ENCODE measurements around the gene TEKT1. TPM values are rescaled to one million over a fixed set of nuclear protein-coding genes. Genes with fewer than 3 reads are reported as not detected.
A peak's percentile ranks its signal among the peaks of the same experiment; 100 is the strongest.
"Not testable (repeated sequence)": the region's sequence is repeated elsewhere in the genome, so short reads cannot be mapped to it uniquely, and the experiment has no call there.

Gene TEKT1
- total and polyA plus RNA-seq, 8 donors, result 0.55 to 2.2 TPM; not detected in 6

DNA sequence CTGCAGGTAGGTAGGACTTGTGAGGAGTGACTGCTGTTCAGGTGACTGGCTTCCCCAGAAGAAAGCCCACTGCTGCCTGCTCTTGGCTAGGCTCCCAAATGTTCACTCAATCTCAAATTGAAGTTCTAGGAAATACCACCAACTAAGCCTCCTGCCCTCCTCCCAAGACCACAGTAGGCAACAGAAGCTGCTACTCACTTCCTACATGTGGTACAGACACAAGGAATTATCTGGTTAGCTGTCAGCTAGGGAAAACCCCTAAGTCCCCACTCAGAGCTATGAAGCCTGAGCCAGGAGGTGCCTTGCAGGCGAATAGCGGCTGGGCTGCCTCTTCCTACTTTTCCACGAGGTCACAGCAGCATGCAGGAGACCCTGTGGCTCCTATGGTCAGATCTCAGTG is 50.6 kb downstream of the TEKT1 start:
- Histone ChIP-seq H3K27ac (no peak overlapping the region), H3K36me3 (no peaks in the 10 kb centered on the region), H3K4me3 (no peak overlapping the region), H3K4me1 (peaks cover 0 to 5% (median 2%) of the 10 kb centered on the region in 4 donors), H3K27me3 (peaks cover 6 to 50% (median 7%) of the 10 kb centered on the region in 3 donors), H3K9me3 (peaks cover 0 to 15% (median 12%) of the 10 kb centered on the region in 4 donors)
- TF ChIP-seq EP300 (IDR thresholded peaks at IDR 0.05) (no peak), POLR2AphosphoS5 (IDR thresholded peaks at IDR 0.05) (no peak), POLR2A (IDR thresholded peaks at IDR 0.05) (no peak)
- TF ChIP-seq, protein P1, sequence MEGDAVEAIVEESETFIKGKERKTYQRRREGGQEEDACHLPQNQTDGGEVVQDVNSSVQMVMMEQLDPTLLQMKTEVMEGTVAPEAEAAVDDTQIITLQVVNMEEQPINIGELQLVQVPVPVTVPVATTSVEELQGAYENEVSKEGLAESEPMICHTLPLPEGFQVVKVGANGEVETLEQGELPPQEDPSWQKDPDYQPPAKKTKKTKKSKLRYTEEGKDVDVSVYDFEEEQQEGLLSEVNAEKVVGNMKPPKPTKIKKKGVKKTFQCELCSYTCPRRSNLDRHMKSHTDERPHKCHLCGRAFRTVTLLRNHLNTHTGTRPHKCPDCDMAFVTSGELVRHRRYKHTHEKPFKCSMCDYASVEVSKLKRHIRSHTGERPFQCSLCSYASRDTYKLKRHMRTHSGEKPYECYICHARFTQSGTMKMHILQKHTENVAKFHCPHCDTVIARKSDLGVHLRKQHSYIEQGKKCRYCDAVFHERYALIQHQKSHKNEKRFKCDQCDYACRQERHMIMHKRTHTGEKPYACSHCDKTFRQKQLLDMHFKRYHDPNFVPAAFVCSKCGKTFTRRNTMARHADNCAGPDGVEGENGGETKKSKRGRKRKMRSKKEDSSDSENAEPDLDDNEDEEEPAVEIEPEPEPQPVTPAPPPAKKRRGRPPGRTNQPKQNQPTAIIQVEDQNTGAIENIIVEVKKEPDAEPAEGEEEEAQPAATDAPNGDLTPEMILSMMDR (IDR thresholded peaks at IDR 0.05), result no peak
- intact Hi-C loops (cut with DNase I; ENCODE audit: low total_unique reads), result no loop called here
- no peak for DNase-seq
- WGBS, 5 donors, result 46 to 66% (median 57%) methylated on average over 3 of the region's 3 CpGs

DNA sequence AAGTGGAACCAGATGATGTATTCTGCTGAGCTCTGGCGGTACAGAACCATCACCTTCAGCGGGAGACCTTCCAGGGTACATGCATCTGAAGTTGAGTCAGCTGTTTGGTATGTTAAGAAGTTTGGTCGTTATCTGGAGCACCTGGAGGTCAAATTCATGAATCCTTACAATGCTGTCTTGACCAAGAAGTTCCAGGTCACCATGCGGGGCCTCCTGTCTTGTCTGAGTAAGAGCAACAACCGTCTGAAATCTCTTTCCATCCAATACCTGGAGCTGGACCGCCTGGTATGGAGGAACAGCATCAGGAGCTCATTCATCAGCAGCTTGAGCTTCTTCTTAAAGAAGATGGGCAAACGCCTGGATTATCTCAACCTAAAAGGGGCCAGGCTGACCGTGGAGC is 51.5 kb downstream of the TEKT1 start:
- TF ChIP-seq, protein P1 (IDR thresholded peaks at IDR 0.05), result no peak
- DNase-seq, result no peak
- Histone ChIP-seq H3K4me1 (peaks cover 0 to 9% (median 3%) of the 10 kb centered on the region in 4 donors), H3K27me3 (peaks cover 8 to 59% (median 11%) of the 10 kb centered on the region in 3 donors), H3K36me3 (no peaks in the 10 kb centered on the region), H3K4me3 (no peak overlapping the region), H3K27ac (no peak overlapping the region), H3K9me3 (peaks cover 0 to 19% (median 18%) of the 10 kb centered on the region in 4 donors)
- intact Hi-C loops (cut with DNase I; ENCODE audit: low total_unique reads), result no loop called here
- 76 to 83% (median 78%) methylated on average over 8 of the region's 8 CpGs for WGBS, 5 donors

DNA sequence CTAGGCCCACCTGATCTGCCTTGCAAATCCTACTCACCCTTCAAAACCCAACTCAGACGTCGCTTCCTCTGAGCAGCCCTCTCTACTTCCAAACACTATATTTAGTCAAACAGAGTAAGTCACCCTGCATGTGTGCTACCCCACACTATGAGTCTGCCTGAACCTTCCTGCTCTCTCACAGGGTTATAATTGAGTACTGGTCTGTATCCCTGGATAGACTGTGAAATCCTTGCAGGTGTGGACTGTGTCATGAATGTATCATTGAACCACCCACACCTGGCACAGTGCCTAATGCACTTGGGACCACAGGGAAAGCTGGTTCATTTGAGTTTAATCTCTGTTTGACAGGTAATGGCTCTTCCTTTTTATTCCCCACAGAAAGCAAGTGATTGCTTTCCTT is 52.1 kb downstream of the TEKT1 start:
- 56 to 78% (median 62%) methylated on average over 2 of the region's 2 CpGs for WGBS, 5 donors
- intact Hi-C loops (cut with DNase I; ENCODE audit: low total_unique reads), result no loop called here
- Histone ChIP-seq H3K27ac (no peak overlapping the region), H3K4me1 (peaks cover 0 to 9% (median 3%) of the 10 kb centered on the region in 4 donors), H3K9me3 (peaks cover 0 to 24% (median 21%) of the 10 kb centered on the region in 4 donors), H3K4me3 (no peak overlapping the region), H3K36me3 (peaks cover 0 to 2% (median 0%) of the 10 kb centered on the region in 4 donors), H3K27me3 (peaks cover 8 to 63% (median 11%) of the 10 kb centered on the region in 3 donors)
- TF ChIP-seq EP300 (IDR thresholded peaks at IDR 0.05), result no peak
- no peak for DNase-seq

DNA sequence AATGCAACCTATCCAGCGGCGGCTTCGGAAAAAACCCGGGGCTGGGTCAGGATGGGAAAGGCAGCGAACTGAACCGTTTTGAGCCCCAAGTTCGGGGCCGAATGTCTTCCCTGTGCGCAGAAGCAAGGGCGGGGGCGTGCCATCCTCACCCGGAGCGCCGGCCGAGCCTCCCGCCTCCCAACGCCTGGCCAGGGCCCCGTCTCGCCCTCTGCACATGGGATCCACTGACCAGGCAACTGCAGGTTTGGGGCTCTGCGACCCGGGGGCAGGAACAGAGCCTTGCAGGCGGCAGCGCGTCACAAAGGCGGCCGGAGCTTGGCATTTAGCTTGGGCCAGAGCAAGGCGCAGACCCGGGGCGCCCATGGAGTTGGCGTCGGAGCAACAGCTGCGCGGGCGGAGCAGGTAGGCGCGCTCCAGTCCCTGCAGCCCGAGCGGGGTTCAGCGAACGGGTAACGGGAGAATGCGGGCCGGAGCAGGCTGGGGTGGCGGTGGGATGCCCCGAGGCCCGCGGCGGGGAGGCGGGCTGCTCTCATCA is 55.6 kb downstream of the TEKT1 start, which contains the start of gene FBXO39:
TSS of gene FBXO39 (plus strand) at position 345 of the 535 bp plus-strand sequence. CDS start 3,654 bp downstream, outside the sequence.
- peaks cover 5 to 44% (median 39%) of the 10 kb centered on the region in 4 donors for H3K9me3 ChIP-seq
- intact Hi-C loops (cut with DNase I; ENCODE audit: low total_unique reads), result no loop called here
- DNase-seq, result no peak
- H3K4me3 ChIP-seq, result peak within 1 kb of the TSS in 1 of 4 donors; percentile 15
- 4 to 10% (median 7%) methylated on average over 15 to 49 of the region's 49 CpGs for WGBS, 5 donors
- peaks cover 8 to 59% (median 11%) of the 10 kb centered on the region in 3 donors for H3K27me3 ChIP-seq
- H3K4me1 ChIP-seq, result peaks cover 0 to 9% (median 3%) of the 10 kb centered on the region in 4 donors
- TF ChIP-seq, protein P1 (IDR thresholded peaks at IDR 0.05), result no peak
- H3K27ac ChIP-seq, result no peak within 1 kb of the TSS
- peaks cover 26 to 37% (median 34%) of the 10 kb centered on the region in 4 donors for H3K36me3 ChIP-seq

DNA sequence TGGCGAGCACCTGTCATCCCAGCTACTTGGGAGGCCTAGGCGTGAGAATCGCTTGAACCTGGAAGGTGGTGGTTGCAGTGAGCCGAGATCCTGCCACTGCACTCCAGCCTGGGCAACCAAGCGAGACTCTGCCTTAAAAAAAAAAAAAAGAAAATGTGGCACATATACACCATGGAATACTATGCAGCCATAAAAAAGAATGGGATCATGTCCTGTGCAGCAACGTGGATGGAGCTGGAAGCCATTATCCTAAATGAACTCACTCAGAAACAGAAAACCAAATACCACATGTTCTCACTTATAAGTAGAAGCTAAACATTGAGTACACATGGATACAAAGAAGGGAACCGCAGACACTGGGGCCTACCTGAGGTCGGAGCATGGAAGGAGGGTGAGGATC is 56.6 kb downstream of the TEKT1 start:
- 94 to 98% (median 96%) methylated on average over 8 of the region's 8 CpGs for WGBS, 5 donors
- intact Hi-C loops (cut with DNase I; ENCODE audit: low total_unique reads), result not testable (repeated sequence)

More for the DNA sequence above, 56.6 kb downstream of the TEKT1 start:
- H3K4me3 ChIP-seq, H3K27ac ChIP-seq, H3K4me1 ChIP-seq, DNase-seq: not testable (repeated sequence)
- peaks cover 5 to 48% (median 38%) of the 10 kb centered on the region in 4 donors for H3K9me3 ChIP-seq
- H3K27me3 ChIP-seq, result peaks cover 8 to 49% (median 11%) of the 10 kb centered on the region in 3 donors
- H3K36me3 ChIP-seq, result peaks cover 35 to 47% (median 45%) of the 10 kb centered on the region in 4 donors
